Mesendoderm (in vitro differentiated cells): ENCODE measurements around the gene RNF213.

Source experiments
- DNase-seq: peaks from one replicate; pipeline ENCODE4 v3.0.0; 2013
- H2AK5ac ChIP-seq: 2 replicates; pipeline ENCODE4 v1.6.1; 2013; ENCODE audit warnings: low read length, inconsistent platforms
- H2BK120ac ChIP-seq: 2 replicates; pipeline ENCODE4 v1.6.1; 2013; ENCODE audit warnings: low read depth, mild to moderate bottlenecking, low read length, moderate library complexity, mixed read lengths
- H2BK15ac ChIP-seq: replicated peaks from 2 replicates; pipeline ENCODE4 v1.6.1; 2013; ENCODE audit warnings: low read depth, mild to moderate bottlenecking, moderate library complexity
- H2BK5ac ChIP-seq: 2 replicates; pipeline ENCODE4 v1.6.1; 2013; ENCODE audit warnings: low read length, inconsistent platforms
- H3K18ac ChIP-seq: 2 replicates; pipeline ENCODE4 v1.6.1; 2013; ENCODE audit warnings: mild to moderate bottlenecking, low read length, mixed read lengths
- H3K23ac ChIP-seq: one replicate; pipeline ENCODE4 v1.6.1; 2013; ENCODE audit warnings: low read length
- H3K27ac ChIP-seq: 2 replicates; pipeline ENCODE4 v1.5.1; 2013; ENCODE audit warnings: low read depth, mild to moderate bottlenecking, inconsistent platforms, low read length, moderate library complexity
- H3K27me3 ChIP-seq: 2 replicates; pipeline ENCODE4 v1.6.1; 2013; ENCODE audit warnings: low read length, control low read depth, mild to moderate bottlenecking, inconsistent platforms; ENCODE audit not compliant: insufficient read depth, poor library complexity
- H3K36me3 ChIP-seq: 2 replicates; pipeline ENCODE4 v1.6.1; 2013; ENCODE audit warnings: low read length, inconsistent platforms; ENCODE audit not compliant: control insufficient read depth, insufficient read depth
- H3K4ac ChIP-seq: one replicate; pipeline ENCODE4 v1.6.1; 2013; ENCODE audit warnings: low read depth, mild to moderate bottlenecking, low read length, moderate library complexity
- H3K4me1 ChIP-seq: 2 replicates; pipeline ENCODE4 v1.6.1; 2013; ENCODE audit warnings: low read depth, low read length, inconsistent platforms; ENCODE audit not compliant: control insufficient read depth
- H3K4me2 ChIP-seq: 2 replicates; pipeline ENCODE4 v1.6.1; 2013; ENCODE audit warnings: low read length
- H3K4me3 ChIP-seq: 2 replicates; pipeline ENCODE4 v1.5.1; 2013; ENCODE audit warnings: mild to moderate bottlenecking, low read length
- H3K56ac ChIP-seq: one replicate; pipeline ENCODE4 v1.6.1; 2013; ENCODE audit warnings: low read length
- H3K79me1 ChIP-seq: 2 replicates; pipeline ENCODE4 v1.6.1; 2013; ENCODE audit warnings: low read length, inconsistent platforms
- H3K79me2 ChIP-seq: 2 replicates; pipeline ENCODE4 v1.6.1; 2013; ENCODE audit warnings: mild to moderate bottlenecking, low read length; ENCODE audit not compliant: control insufficient read depth, insufficient read depth
- H3K9ac ChIP-seq: 2 replicates; pipeline ENCODE4 v1.6.1; 2013; ENCODE audit warnings: low read length, inconsistent platforms
- H4K5ac ChIP-seq: one replicate; pipeline ENCODE4 v1.6.1; 2013; ENCODE audit warnings: low read length
- H4K8ac ChIP-seq: one replicate; pipeline ENCODE4 v1.6.1; 2013; ENCODE audit warnings: low read depth, mild to moderate bottlenecking, control low read depth, low read length, moderate library complexity
- whole genome bisulfite sequencing: extraction: QIAGEN DNeasy Blood & Tissue Kit; methylation state at CpG from one replicate; pipeline ENCODE4 v1.1.7; 2013; ENCODE audit warnings: low lambda C conversion rate, missing lambda C conversion rate; ENCODE audit not compliant: insufficient coverage; ENCODE audit errors: extremely low coverage; 5-methylcytosine and 5-hydroxymethylcytosine counted together

The RNF213 gene

GRCh38 chr17:80421381-80422090, 160.9 kb downstream of the RNF213 start:
- Histone ChIP-seq H3K27ac (no peak overlapping the region), H3K18ac (no peak overlapping the region), H2AK5ac (no peak overlapping the region), H2BK120ac (no peak overlapping the region), H3K79me2 (no peaks in the 10 kb centered on the region), H3K4me3 (no peak overlapping the region), H4K8ac (no peak overlapping the region), H3K27me3 (no peaks in the 10 kb centered on the region), H2BK15ac (no peak overlapping the region), H3K4me1 (no peaks in the 10 kb centered on the region), H3K4me2 (no peak overlapping the region), H3K23ac (no peak overlapping the region), H3K56ac (no peak overlapping the region), H3K9ac (no peak overlapping the region), H3K36me3 (no peaks in the 10 kb centered on the region), H3K4ac (no peak overlapping the region), H2BK5ac (no peak overlapping the region), H4K5ac (no peak overlapping the region), H3K79me1 (peaks cover 1% of the 10 kb centered on the region)
- no peak for DNase-seq
- WGBS, result no CpG with 5 or more reads among the region's 20 CpGs

- peaks cover under 1% of the 10 kb centered on the region for H3K79me1 ChIP-seq
Observed at GRCh38 chr17:80422276-80422675, 161.6 kb downstream of the RNF213 start.

GRCh38 chr17:80422981-80423380, 162.3 kb downstream of the RNF213 start:
- Histone ChIP-seq H2BK5ac (no peak overlapping the region), H3K23ac (no peak overlapping the region), H3K4me3 (no peak overlapping the region), H2AK5ac (no peak overlapping the region), H3K79me2 (no peaks in the 10 kb centered on the region), H3K56ac (no peak overlapping the region), H3K4me2 (no peak overlapping the region), H3K79me1 (no peaks in the 10 kb centered on the region), H3K27ac (no peak overlapping the region), H2BK120ac (no peak overlapping the region), H3K4me1 (no peaks in the 10 kb centered on the region), H3K36me3 (no peaks in the 10 kb centered on the region), H3K4ac (no peak overlapping the region), H3K9ac (no peak overlapping the region), H2BK15ac (no peak overlapping the region), H4K5ac (no peak overlapping the region), H3K18ac (no peak overlapping the region), H4K8ac (no peak overlapping the region), H3K27me3 (no peaks in the 10 kb centered on the region)
- no CpG with 5 or more reads among the region's 20 CpGs for WGBS
- no peak for DNase-seq

More at GRCh38 chr17:80422276-80422675, 161.6 kb downstream of the RNF213 start:
- H3K18ac ChIP-seq, result no peak overlapping the region
- no peak overlapping the region for H3K9ac ChIP-seq
- H3K27ac ChIP-seq, result no peak overlapping the region
- H2BK15ac ChIP-seq, result no peak overlapping the region
- H3K36me3 ChIP-seq, result no peaks in the 10 kb centered on the region
- no peak overlapping the region for H2BK120ac ChIP-seq
- no peak overlapping the region for H2AK5ac ChIP-seq
- H3K79me2 ChIP-seq, result no peaks in the 10 kb centered on the region
- H3K4me1 ChIP-seq, result no peaks in the 10 kb centered on the region
- no peak overlapping the region for H2BK5ac ChIP-seq
- H3K4me2 ChIP-seq, result no peak overlapping the region
- H4K8ac ChIP-seq, result no peak overlapping the region
- no peaks in the 10 kb centered on the region for H3K27me3 ChIP-seq
- no peak for DNase-seq
- no CpG with 5 or more reads among the region's 18 CpGs for WGBS
- no peak overlapping the region for H3K56ac ChIP-seq
- H3K23ac ChIP-seq, result no peak overlapping the region
- H3K4me3 ChIP-seq, result no peak overlapping the region
- no peak overlapping the region for H3K4ac ChIP-seq
- no peak overlapping the region for H4K5ac ChIP-seq

- Histone ChIP-seq H3K18ac (no peak overlapping the region), H2BK5ac (no peak overlapping the region), H2AK5ac (no peak overlapping the region), H3K23ac (no peak overlapping the region), H3K27me3 (no peaks in the 10 kb centered on the region), H3K56ac (no peak overlapping the region), H3K79me2 (no peaks in the 10 kb centered on the region), H3K4me2 (no peak overlapping the region), H4K5ac (no peak overlapping the region), H3K4me3 (no peak overlapping the region), H3K36me3 (no peaks in the 10 kb centered on the region), H3K4ac (no peak overlapping the region), H4K8ac (no peak overlapping the region), H3K4me1 (no peaks in the 10 kb centered on the region), H2BK15ac (no peak overlapping the region), H3K9ac (no peak overlapping the region), H2BK120ac (no peak overlapping the region), H3K79me1 (no peaks in the 10 kb centered on the region), H3K27ac (no peak overlapping the region)
- no peak for DNase-seq
- WGBS, result no CpG with 5 or more reads among the region's 13 CpGs
Observed at GRCh38 chr17:80423536-80424225, 163.0 kb downstream of the RNF213 start.

- H3K36me3 ChIP-seq, result no peaks in the 10 kb centered on the region
- H2BK120ac ChIP-seq, result no peak overlapping the region
- no peaks in the 10 kb centered on the region for H3K4me1 ChIP-seq
- H3K23ac ChIP-seq, result no peak overlapping the region
- no peaks in the 10 kb centered on the region for H3K79me2 ChIP-seq
- no peak overlapping the region for H3K4me2 ChIP-seq
- H4K5ac ChIP-seq, result no peak overlapping the region
- H2AK5ac ChIP-seq, result no peak overlapping the region
- H3K27me3 ChIP-seq, result no peaks in the 10 kb centered on the region
- H3K27ac ChIP-seq, result no peak overlapping the region
- no peak overlapping the region for H4K8ac ChIP-seq
- no peak for DNase-seq
- H3K56ac ChIP-seq, result no peak overlapping the region
- no peak overlapping the region for H3K4ac ChIP-seq
- H3K79me1 ChIP-seq, result no peaks in the 10 kb centered on the region
- H3K18ac ChIP-seq, result no peak overlapping the region
- H3K9ac ChIP-seq, result no peak overlapping the region
- WGBS, result no CpG with 5 or more reads among the region's 8 CpGs
- H2BK5ac ChIP-seq, result no peak overlapping the region
- H3K4me3 ChIP-seq, result no peak overlapping the region
- H2BK15ac ChIP-seq, result no peak overlapping the region
Observed at GRCh38 chr17:80424261-80424660, 163.6 kb downstream of the RNF213 start.
